GM18517 (cell line): ENCODE data around the gene RGS6.

ENCODE experiments used
- ATAC-seq: cut with Tn5 transposase; IDR thresholded peaks from one replicate; pipeline ENCODE4 v1.9.1; 2021; ENCODE audit warnings: mild to moderate bottlenecking, moderate library complexity; ENCODE audit not compliant: unreplicated experiment

The RGS6 gene

DNA sequence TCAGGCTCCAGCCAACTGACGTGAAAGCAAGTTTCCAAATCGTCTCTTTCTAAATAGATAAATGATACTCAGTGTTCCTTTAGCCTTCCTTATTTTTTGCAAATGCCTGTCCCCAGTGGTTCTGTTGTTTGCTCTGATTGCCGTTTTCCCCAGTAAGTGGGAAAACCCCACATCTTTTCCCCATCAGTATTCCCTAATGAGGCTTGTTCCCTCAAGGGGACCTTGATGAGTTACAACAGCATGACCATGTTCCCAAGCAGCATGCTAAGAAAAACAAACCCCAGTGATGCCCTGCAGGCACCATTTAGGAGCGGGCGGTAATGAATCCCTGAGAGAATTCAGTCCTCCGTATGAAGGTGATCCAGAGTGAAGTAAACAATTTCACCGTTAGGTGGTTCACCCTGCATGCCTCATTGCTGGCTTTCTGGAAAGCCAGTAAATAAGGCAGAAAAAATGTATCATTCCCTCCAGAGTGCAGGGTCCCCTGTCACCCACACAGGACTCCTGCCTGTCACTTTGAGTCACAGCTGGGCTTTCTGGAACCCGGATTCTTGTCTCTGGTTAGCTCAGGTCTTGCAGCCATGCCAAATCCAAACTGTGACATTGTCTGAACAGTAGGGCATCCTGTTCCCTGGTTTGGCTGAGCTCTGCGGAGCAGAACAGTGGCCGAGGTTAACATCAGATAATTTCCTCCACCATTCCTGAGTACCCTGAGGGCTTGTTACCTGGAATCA is 222.6 kb downstream of the RGS6 start:
- ATAC-seq = no peak

DNA sequence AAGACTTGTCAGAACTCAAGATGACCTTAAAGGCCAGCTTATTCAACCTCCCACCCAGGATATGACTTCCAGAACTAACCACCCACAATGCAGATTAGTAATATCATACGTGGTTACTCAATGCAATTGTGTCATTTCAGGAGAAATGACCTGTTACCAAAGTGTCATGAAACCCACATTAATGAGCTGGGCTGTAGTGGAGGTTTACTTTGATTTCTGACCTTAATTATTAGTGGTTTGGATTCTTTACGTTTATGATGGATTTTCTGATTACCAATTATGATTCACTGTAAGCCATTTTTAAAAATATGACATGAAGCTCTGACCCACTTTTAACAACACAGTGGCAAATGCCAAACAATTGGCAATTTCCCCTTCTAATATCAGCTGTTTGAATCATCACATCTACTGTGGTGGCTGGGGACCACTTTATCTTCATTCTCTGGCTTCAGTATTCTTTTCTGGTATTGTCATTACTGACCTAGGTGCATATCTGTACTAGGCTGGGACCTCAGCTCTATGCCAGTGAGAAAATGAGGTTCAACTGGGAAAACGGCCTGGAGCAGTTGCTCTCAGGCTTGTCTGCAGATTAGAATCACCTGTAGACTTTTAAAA is 223.3 kb downstream of the RGS6 start:
- no peak for ATAC-seq

DNA sequence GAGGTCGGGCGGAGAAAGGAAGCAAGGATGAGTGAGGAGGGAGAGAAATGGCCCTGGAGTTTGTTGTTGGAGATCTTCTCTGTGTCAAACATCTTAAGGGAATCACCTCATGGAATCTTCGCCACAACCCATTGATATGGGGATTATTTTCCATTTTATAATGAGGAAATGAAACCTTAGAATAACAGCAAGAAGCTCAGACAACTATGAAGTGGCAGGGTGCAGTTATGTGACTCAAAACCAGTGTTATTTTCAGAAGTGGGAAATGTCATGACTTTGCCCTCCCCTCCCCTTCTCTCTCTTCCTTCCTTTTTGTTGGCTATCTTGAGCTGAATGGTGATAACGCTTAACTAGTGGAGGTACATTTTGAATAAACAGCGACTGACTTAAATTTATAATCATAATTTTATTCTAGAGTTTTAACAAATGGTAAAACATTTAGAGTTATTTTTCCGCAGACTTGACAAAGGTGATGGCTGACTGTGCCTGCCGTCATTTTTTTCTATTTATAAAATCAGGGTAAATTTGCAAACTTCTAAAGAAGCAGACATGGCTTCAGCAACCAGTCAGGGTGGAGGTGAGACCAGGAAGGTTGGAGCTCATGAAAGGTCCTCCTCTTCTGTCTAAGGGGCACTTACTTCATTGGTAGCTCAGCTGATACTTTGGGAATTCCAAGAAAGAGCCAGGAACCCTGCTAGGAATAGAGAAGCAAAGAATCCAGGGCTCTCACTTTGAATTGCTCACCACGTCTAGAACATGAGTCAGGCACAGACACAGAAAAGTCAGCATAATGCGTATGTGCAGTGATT is 232.4 kb downstream of the RGS6 start:
- ATAC-seq = no peak

DNA sequence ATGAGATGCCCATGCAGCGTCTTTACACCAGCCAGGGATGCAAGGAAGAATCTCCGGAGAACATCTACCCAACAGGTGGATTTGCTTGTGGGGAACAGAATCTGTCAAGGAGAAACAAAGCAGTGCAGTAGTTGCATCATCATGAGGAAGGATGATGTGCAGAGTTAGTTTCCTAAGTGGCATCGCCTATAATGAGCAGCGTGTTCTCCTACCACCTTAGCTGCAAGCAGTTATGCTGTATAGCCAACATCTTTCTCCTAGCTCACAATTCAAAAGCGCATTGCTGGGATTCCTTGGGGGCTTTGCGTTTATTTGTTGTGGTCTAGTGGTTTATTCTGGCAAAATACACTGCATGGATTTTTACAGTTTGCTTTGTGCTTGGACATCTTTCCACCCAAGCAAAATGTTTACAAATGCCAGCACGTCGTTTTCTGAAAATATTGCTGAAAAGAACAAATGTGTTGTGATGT is 233.0 kb downstream of the RGS6 start:
- ATAC-seq = no peak

DNA sequence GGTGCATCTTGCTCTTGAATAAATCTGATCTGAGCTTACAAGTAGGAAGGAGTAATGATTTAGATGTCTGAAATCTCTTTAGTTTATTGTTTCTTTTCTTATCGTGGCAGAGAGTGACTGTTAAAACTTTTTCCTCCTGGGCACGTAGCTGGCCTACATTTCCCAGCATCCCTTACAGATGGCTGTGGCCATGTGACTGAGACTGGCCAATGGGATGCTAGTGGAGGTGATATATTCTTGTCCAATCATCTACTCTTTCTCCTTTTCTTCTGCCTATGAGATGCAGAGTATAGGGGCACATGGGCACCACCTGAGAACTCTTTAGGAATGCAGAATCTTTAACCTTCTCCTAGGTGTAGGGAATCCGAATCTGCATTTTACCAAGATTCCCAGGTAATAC is 237.3 kb downstream of the RGS6 start:
- no peak for ATAC-seq

DNA sequence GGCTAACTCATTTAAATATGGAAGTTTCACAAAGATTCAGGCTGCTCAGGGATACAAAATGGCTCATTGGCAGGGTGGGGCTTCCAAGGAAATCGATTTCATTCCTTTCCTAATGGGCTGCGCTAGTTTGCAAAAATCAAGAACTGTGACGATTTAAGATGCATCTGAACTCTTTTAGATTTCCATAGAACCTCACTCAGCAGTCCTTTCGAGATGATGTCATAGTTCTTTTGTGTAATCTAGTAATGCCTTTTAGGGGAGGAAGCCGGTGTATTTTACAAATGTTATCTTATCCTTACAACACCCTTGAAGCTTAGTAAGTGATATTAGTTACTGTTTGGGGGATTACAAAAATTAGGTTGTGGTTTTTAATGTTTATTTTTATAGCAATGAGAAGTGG is 239.8 kb downstream of the RGS6 start:
- ATAC-seq = no peak

DNA sequence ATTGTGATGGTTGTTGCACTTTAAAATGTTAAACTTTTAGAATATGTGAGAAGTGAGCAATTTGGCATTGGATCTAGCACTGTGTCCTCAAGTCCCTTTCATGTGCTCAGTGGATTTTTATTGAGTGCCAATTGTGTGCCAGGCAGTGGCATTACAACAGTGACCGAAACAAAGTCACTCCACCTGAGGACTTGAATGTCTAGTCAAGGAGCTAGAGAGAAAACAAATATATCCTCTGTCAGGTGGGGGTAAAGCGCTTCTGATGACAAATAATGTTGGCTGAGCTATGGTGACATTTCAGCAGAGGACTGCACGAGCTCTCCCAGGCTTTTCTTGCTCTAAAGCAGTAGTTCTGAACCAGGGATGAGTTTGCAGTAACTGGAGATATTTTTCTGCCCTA is 240.4 kb downstream of the RGS6 start:
- ATAC-seq = no peak

DNA sequence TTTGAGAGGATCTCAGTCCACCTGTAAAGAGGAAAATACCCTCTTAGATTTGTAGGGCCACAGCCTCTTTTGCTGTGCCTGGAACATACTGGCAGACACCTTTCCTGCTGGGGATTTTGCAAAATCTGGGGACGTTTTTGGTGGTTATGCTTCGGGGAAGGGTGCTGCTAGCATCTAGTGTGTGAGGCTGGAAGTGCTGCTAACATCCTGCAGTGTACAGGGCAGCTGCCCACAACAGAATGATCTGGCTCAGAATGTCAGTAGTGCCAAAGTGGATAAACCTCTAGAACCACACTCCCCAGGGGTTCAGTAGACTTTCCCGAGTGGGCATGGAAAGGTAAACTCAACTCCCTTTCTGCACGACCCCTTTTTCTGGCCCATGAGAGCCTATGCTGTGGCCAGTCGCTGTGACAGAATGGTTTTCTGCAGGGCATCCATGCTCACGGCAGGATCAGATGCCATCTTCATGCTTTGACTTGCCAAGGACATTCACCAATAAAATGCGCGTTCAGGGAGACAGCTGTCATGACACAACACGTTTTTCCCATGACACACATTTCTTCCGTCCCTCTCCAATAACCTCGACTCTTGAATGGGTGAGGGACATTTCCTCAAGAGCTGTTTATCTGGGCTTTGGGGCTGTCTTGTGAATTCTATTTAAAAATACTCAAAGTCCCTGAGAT is 240.9 kb downstream of the RGS6 start:
- ATAC-seq = no peak

DNA sequence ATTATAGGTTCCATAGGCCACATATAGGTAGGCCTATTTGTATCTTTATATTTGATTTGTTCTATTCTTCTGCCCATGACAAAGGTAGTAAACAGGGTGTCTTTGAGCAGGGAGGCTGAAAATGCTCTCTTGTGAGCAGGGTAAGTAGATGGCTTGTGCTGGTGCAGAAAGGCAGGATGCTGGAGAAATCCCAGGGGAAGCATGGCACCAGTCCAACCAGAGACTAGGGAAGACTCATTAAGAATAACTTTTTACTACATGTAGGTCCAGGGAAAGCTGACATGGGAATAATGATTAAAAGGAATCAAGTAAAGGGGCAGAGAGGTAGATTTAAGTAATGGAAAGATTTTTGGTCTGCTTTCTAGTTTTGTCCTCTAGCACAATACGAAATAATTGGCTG is 245.0 kb downstream of the RGS6 start:
- no peak for ATAC-seq

DNA sequence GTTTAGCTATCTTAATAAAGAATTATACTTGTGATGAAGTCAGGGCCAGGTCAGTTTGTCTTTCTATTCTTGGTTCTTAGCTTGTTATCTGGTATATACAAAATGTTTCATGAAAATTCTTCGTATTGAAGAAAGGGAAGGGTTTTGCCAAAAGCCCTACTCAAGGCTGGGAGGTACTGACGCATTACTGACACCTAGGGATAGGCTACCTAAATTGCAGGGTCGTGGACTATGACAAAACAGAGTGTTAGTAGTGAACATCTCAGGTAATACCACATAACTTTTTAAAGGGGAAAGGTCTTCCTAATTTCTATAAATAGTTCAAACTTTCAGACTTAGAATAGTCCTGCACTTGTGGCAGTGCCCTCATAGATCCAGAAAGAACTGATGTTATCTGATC is 246.3 kb downstream of the RGS6 start:
- no peak for ATAC-seq

DNA sequence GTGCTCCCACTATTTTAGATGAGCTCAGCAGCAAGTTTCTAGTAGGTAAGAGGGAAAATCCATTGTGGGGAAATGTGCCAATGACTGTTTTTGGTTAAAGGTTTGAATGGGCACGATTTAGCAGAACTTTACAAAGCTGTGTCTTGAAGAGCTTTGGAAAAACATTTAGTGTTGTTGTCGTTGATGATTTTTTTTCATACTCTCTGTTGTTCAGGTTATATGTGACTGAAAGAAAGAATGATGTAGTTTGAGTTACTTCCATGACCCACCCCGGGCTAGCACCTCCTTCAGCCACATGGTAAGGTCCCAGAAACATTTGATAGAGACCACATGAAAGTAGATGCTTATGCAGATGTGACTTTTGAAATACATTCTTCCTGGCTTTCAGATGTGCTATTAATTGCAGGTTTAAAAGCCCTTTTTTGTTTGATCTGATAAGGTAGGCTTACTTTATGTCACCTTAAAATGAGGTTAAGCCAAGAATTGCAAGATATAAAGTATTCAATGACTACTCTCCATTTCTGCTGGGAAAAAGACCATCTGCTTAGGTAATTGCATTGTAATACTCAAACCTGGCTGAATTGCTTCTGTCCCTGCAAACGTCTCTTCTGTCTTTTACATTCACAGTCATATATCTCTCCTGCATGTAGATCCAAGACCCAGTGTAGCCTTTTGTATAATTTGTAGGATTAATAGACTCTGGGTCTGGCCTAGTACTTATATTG is 250.6 kb downstream of the RGS6 start:
- ATAC-seq = no peak

DNA sequence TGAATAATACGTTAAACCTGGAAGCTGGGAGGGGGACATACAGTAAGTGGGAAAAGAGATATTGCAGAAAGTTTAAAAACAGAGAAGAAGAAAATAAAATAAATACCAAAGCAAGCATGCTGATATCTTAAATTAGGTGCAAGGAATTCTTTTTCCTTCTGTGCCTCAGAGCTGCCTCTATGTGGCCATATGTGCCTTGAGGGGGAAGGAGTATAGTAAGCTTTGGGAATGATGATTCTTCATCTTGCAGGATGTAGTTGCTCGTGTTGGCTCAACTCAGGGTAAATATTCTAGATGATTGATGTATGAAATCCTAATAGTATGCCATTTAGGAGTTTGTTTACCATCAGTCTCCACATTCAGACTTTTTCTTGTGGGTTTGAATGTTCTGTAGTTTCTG is 251.4 kb downstream of the RGS6 start:
- no peak for ATAC-seq

DNA sequence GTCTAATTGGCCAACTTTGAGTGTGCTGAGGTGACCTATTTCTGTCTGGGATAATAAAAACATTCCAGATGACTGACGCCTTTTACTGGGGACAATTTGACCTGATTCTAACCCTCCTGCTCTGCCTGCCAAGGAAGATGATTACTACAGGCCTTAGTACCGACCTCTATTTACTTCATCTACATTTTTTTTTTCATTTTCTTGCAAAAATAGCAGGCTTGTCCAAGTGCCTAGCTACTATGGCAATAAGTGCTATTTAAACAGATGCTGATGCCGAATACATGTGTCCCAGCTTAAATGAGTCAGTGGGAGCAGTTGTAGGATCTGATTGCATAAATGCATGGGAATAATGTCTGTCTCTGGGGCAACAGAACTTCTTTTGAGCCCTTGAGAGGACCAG is 254.3 kb downstream of the RGS6 start:
- ATAC-seq = no peak

DNA sequence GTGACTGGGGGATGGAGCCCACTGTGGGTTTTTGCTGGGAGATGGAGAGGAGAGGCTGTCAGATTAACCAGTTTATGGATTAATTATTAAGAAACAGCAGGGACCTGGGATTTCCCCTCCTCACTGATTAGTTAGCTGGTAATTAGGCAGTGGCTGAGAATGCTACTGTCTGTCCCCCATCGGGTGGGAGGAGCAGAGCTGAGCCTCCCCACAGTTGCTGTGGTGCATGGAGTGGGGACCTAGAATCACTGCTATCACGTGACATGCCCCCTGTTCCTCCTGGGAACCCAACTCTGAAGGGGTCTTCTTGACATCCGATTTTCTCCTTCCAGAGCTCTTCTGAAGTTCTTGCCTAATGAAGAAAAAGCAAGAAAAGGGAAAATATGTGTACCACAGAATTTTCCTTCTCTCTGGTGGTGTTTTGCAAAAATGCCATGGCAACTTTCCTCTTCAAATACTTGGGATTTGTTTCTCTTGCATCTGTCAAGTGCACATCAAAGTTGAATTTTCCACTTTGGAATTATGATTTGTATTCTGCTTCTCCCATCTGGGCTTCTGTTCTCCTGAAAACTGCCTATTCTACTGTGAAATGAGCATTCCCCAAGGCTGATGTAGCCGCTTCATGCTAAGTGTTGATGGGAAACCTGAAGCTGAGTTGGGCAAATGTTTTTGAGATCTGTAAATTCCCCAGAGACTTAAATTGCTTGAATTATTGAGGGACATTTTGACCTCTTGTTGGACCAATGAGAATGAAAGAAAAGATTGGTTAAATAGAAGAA is 264.2 kb downstream of the RGS6 start:
- ATAC-seq = no peak

DNA sequence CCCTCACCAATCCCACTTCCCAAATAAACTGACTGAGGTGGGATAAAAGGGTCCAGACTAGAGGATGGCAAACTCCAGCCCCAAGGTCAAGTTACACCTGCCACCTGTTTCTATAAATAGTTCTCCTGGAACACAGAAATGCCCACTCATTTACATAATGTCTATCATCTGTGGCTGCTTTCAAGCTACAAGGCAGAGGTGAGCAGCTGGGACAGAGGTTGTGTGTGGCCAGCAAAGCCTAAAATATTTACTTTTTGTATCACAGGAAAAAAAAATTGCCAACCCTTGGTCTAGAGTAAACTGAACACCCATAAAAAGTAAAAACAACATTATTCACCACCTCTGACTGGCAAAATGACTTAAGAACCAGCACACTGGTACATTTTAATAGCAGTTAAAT is 269.4 kb downstream of the RGS6 start:
- no peak for ATAC-seq

DNA sequence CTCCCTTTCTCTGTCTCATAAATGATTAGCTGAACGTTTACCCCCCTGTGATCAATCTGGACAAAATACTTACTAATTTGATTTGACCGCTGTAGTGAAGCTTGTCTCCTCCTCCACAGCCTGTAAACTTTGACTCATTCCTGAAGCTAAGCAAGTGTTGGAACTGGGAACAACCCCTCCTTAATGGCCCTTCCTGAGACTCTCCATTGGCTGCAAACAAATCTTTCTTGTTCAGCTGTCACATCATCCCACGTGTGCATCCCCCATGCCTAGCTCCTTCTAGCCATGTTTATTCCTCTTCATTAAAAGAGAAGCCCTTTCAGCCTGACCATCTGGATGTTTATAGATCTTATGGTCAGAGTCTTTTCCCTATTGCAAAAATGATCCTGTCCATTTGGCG is 281.2 kb downstream of the RGS6 start:
- no peak for ATAC-seq

DNA sequence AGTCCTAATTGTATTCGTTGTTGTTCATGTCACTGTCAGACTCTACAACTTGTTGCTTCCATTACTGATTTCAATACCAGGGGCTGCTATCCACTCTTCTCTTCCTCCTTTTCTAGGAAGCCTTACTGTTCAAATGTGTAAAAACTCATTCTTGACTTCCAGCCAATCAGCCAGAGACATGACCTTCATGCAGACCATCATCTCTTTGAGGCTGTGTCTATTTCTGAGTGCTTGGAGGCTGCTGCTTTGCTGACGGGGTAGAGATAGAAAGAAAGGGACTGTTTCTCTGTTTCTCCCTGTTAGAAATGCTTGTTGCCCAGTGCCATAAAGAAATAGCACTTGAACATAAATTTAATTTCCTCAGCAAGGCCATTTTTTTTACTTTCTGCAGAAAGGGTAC is 282.9 kb downstream of the RGS6 start:
- no peak for ATAC-seq

DNA sequence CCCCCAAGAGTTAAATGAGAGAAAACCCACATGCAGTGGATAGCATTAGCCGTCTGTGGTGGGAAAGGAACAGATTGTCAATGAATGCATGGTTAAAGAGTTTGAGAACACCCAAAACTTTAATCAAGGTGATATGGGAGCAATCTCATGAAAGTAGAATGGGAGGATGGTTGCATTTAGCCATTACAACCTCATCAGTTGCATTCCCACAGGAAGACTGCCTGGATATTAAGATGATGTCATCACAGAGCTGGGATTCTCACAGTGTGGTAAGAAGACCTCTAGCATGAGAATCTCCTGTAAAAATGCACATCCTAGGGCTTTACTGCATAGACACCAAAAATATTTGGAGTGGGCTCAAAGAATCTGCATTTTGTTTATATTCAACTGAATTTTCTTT is 284.9 kb downstream of the RGS6 start:
- ATAC-seq = no peak

DNA sequence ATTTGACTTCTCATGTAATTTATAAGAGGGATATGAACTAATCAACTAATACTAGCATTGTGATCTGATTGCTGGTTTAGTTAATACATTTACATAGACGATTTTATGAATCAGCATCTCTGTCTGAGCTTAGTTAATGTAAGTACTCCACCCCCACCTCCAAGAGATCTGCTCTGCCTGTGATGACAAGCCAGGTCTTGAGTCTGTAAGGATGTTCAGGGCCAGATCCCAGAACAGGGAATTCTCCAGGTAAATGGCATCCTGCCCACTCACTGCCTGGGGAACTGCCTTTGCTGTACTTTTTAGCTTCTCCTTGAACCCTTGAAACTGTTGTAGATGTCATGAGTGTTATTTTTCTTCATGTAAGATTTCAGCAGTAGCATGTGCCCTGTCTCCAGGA is 289.8 kb downstream of the RGS6 start:
- ATAC-seq = no peak

DNA sequence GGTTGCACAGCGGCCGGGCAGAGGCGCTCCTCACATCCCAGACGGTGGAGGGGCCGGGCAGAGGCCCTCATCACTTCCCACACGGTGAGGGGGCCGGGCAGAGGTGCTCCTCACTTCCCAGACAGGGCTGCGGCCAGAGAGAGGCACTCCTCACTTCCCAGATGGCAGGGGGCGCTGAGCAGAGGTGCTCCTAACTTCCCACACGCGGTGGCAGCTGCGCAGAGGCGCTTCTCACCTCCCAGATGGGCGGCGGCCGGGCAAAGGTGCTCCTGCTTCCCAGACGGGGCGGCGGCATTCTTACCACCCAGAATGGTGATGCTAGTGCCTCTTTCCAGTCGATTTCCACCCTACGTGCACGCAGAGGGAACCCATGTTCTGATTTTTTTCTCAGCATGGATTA is 304.4 kb downstream of the RGS6 start:
- no peak for ATAC-seq
